ENCODE results near the gene TRAF2.
A peak's percentile ranks its signal among the peaks of the same experiment; 100 is the strongest.

TRAF2 gene

GRCh38 chr9:136946228-136947027 lies 60.1 kb downstream of the TRAF2 start:
- Mint-ChIP-seq H3K4me3 (no peak overlapping the region), H3K27ac (no peak overlapping the region), H3K4me1 (ENCODE audit: low read depth in 2 of 2) (peaks cover 14 to 18% of the 10 kb centered on the region in 2 donors), H3K9me3 (no peaks in the 10 kb centered on the region), H3K36me3 (ENCODE audit: insufficient read depth) (peaks cover 32% of the 10 kb centered on the region), H3K27me3 (no peaks in the 10 kb centered on the region)
- DNase-seq (no peak), ATAC-seq (replicated peaks) (no peak)

DNA sequence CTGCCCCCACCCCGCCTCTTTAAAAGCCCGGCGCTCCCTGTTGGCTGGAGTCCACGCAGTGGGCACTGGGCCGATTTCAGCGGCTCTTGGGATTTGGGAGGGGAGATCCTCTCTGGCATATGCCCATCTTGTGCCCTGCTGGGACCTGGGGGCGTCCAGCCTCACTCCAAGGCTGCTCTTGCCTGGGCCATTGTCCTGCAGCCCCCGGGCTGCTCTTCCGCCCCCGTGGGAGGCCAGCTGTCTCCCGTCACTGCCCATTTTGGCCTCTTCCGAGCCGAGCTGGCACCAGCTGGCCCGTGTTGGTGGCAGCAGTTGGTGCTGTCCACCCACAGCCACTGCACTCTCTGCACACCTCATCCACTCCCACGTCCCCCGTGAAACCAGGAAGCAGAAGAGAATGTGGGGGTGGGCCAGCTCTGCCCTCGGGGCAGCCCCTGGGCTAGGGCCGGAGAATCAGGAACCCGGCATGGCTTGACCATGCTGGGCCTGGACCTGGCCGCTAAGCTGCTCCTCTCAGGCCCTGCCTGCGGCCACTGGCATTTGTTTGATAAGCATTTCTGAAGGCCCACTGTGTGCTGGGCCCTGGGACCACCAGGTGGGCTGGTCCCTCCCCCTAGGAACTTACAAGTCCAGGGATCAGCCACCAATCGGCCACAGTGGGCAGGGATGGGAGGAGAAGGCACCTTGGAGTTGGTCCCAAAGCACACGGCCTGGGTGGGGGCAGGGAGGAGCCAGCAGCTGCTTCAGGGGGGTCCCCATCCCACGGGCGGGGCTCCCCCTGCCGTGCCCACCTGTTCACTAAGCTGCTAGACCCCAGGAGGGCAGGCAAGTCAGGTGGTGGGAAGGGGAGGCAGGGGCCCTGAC lies 60.9 kb downstream of the TRAF2 start:
- Mint-ChIP-seq H3K36me3 (ENCODE audit: insufficient read depth) (peaks cover 24% of the 10 kb centered on the region), H3K27me3 (no peaks in the 10 kb centered on the region), H3K4me1 (ENCODE audit: low read depth in 2 of 2) (peaks cover 13 to 18% of the 10 kb centered on the region in 2 donors), H3K4me3 (peak overlapping the region in 1 of 2 donors; percentile 85), H3K27ac (peak overlapping the region in 1 of 2 donors; percentile 65), H3K9me3 (no peaks in the 10 kb centered on the region)
- ATAC-seq (replicated peaks) (no peak), DNase-seq (no peak)

- Mint-ChIP-seq H3K27ac (peak overlapping the region; percentile 82), H3K9me3 (no peaks in the 10 kb centered on the region), H3K27me3 (no peaks in the 10 kb centered on the region), H3K4me1 (ENCODE audit: low read depth in 2 of 2) (peaks cover 13 to 18% of the 10 kb centered on the region in 2 donors), H3K4me3 (peak overlapping the region; percentile 83 to 85), H3K36me3 (ENCODE audit: insufficient read depth) (peaks cover 18% of the 10 kb centered on the region)
- ATAC-seq (replicated peaks) (no peak), DNase-seq (no peak)
These were observed 61.7 kb downstream of the TRAF2 start for GRCh38 chr9:136947955-136948510.

DNA sequence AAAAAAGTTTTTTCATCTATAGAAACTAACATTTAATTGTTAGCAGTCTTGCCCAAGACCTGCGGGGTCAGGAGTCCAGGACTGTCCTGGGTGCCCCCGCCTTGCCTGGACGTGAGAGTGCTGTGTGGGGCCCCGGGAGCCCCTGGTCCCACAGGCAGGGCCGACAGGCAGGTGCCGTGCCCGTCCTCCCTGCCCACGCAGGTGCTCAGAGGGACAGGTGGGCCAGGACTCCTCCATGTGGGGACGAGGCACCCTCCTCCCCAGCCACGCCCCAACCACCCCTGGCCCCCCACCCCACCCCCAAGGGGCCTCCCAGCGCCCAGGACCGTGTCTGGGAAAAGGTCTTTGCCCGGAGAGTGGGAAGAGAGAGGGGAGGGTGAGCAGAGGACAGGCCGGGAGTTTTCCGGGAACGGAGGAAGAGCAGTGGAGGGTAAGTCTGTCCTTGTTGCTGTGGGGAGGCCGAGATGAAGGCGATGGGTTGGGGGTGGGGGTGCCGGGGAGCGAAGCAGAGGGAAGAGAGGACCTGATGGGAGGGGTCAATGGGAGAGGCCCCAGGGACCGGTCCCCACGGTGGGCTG lies 63.0 kb downstream of the TRAF2 start:
- no peak for DNase-seq
- Mint-ChIP-seq H3K4me1 (ENCODE audit: low read depth in 2 of 2) (peaks cover 13 to 18% of the 10 kb centered on the region in 2 donors), H3K9me3 (no peaks in the 10 kb centered on the region), H3K27me3 (no peaks in the 10 kb centered on the region), H3K27ac (peak overlapping the region; percentile 82), H3K36me3 (ENCODE audit: insufficient read depth) (peaks cover 12% of the 10 kb centered on the region), H3K4me3 (peak overlapping the region; percentile 83 to 85)
- no peak for ATAC-seq (replicated peaks)

DNA sequence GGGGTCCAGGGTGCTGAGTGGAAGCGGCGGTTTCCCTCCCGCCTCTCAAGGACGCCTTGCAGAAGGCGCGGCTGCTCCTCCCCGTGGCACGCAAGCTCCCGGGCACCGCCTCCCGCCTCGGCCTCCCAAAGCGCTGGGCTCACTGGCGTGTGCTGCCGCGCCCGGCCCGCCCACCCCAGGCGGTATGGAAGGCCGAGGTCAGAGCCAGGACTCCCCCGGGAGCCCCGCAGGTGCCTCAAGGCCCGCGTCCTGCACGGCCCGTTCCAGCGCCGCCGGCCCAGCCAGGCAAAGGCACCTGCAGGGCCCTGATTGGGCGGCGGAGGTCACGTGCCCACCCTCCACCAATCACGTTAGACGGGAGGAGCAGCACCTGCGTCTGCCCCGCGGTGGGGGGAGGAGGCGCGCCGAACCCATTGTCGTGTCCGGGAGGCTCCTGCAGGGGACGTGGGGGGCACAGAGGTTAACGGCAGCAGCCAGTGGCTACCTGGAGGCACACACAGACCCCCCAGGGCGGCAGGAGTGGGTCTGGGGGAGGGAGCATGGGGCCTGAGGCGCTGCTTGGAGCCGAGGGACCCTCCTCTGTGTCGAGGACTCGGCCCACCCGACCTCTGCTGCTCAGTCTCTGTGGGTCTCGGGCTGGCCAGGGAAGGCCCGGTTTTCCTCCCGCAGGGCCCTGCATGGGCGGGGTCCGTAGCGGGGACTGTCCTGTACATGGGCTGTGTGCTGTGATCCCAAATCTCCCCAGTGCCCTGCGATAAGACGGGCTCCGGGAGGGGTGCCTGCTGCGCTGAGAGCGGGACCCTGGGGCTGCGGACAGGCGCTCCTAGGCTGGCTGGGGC lies 63.7 kb downstream of the TRAF2 start:
- Mint-ChIP-seq H3K4me1 (ENCODE audit: low read depth in 2 of 2) (peaks cover 14 to 19% of the 10 kb centered on the region in 2 donors), H3K27me3 (no peaks in the 10 kb centered on the region), H3K36me3 (ENCODE audit: insufficient read depth) (peaks cover 6% of the 10 kb centered on the region), H3K27ac (peak overlapping the region; percentile 82), H3K4me3 (peak overlapping the region; percentile 83 to 85), H3K9me3 (no peaks in the 10 kb centered on the region)
- peak; percentile 96 for ATAC-seq (replicated peaks)
- DNase-seq = peak; percentile 95 to 97 (median 96)

DNA sequence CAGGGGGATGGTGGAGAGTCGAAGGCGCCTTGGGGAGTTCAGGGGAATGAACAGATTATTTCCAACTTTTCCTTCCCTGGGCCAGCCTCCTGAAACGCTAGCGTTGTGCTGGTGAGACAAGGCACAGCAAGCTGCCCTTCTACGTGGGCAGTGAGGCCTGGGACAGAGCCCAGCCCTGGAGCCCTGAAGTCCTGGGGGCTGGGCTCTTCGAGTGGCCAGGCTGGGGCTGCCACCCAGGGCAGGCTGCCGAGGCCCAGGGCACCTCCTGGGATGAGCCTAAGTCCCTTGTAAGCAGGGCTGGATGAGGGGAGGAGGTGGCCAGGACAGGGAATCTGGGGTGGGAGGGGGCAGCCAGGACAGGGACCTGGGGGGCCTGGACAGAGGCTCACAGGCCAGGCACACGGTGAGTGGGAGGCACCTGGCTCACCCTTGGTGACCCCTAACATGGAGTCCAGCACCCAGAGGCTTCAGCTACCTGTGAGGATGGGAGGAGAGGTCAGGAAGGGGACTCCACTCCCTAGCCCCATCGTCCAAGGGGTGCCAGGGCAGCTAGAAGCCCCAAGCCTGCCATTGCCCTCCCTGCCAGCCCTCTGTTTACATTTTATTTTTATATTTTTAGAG lies 64.5 kb downstream of the TRAF2 start:
- peak overlapping the region; percentile 82 for H3K27ac Mint-ChIP-seq
- DNase-seq (no peak), ATAC-seq (replicated peaks) (no peak)
- H3K4me1 Mint-ChIP-seq (ENCODE audit: low read depth in 2 of 2) = peaks cover 17 to 19% of the 10 kb centered on the region in 2 donors
- peaks cover 5% of the 10 kb centered on the region for H3K36me3 Mint-ChIP-seq (ENCODE audit: insufficient read depth)
- H3K27me3 Mint-ChIP-seq = no peaks in the 10 kb centered on the region
- H3K4me3 Mint-ChIP-seq = peak overlapping the region; percentile 83 to 85
- no peaks in the 10 kb centered on the region for H3K9me3 Mint-ChIP-seq

- Mint-ChIP-seq H3K27ac (peak within 1 kb of the TSS in 1 of 2 donors; percentile 82), H3K27me3 (no peaks in the 10 kb centered on the region), H3K4me1 (ENCODE audit: low read depth in 2 of 2) (peaks cover 22 to 27% of the 10 kb centered on the region in 2 donors), H3K9me3 (peaks cover 3 to 5% of the 10 kb centered on the region in 2 donors), H3K4me3 (no peak within 1 kb of the TSS), H3K36me3 (ENCODE audit: insufficient read depth) (peaks cover 5% of the 10 kb centered on the region)
- no peak for ATAC-seq (replicated peaks)
- no peak for DNase-seq
These were observed 65.4 kb downstream of the TRAF2 start, which contains the start of gene LCN12 for GRCh38 chr9:136951541-136952320. Gene LCN12, plus strand, starts transcription at chr9:136952273. Its CDS starts 55 bp downstream, at chr9:136952328.

DNA sequence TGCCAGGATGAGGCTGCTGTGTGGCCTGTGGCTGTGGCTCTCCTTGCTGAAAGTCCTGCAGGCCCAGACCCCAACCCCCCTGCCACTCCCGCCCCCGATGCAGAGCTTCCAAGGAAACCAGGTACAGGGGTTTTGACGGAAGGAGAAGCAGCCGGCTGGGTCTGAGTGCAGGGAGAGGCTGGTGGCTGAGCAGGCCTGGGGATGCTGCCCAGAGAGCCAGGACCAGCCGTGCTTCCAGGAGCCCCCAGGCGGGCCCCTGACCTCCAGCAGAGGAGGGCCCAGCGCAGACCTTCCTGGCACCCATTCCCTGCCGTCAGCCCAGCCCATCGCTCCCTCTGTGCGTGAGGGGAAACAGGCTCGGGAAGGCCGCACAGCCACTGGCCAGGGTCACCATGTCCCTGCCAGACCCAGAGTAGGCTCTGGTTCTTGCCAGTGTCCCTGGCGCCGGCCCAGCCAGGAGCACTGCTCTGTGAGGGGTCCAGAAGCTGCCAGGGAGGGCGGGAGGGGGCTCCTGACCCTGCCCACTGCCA lies 66.1 kb downstream of the TRAF2 start:
- peaks cover 5% of the 10 kb centered on the region for H3K36me3 Mint-ChIP-seq (ENCODE audit: insufficient read depth)
- H3K4me3 Mint-ChIP-seq = no peak overlapping the region
- ATAC-seq (replicated peaks) = no peak
- DNase-seq = no peak
- peaks cover 4 to 8% of the 10 kb centered on the region in 2 donors for H3K9me3 Mint-ChIP-seq
- no peaks in the 10 kb centered on the region for H3K27me3 Mint-ChIP-seq
- peaks cover 20 to 24% of the 10 kb centered on the region in 2 donors for H3K4me1 Mint-ChIP-seq (ENCODE audit: low read depth in 2 of 2)
- no peak overlapping the region for H3K27ac Mint-ChIP-seq

DNA sequence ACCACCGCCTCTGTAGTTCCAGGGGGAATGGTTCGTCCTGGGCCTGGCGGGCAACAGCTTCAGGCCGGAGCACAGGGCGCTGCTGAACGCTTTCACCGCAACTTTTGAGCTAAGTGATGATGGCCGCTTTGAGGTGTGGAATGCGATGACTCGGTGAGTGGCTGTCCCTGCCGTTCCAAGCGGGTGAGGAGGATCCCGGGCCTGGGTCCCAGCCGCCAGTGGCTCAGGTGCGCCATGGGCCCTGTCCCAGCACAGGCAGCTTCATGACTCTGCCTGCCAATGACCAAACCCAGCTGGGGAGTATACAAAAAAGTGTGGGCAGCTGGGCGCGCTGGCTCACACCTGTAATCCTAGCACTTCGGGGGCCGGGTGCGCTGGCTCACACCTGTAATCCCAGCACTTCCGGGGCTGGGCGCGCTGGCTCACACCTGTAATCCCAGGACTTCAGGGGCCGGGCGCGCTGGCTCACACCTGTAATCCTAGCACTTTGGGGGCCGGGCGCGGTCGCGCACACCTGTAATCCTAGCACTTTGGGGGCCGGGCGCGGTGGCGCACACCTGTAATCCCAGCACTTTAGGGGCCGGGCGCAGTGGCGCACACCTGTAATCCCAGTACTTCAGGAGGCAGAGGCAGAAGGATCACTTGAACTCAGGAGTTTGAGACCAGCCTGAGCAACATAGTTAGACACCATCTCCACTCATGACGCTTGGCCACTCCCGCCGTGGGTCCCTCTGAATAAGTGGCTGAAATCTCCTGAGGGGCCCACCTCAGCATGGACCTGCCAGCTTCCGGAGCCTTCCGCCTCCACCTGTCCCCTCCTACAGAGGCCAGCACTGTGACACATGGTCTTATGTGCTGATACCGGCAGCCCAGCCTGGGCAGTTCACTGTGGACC lies 66.8 kb downstream of the TRAF2 start:
- Mint-ChIP-seq H3K9me3 (peaks cover 4 to 8% of the 10 kb centered on the region in 2 donors), H3K27ac (no peak overlapping the region), H3K27me3 (no peaks in the 10 kb centered on the region), H3K4me3 (no peak overlapping the region), H3K4me1 (ENCODE audit: low read depth in 2 of 2) (peaks cover 26% of the 10 kb centered on the region in 2 donors), H3K36me3 (ENCODE audit: insufficient read depth) (peaks cover 5% of the 10 kb centered on the region)
- DNase-seq (no peak), ATAC-seq (replicated peaks) (no peak)

DNA sequence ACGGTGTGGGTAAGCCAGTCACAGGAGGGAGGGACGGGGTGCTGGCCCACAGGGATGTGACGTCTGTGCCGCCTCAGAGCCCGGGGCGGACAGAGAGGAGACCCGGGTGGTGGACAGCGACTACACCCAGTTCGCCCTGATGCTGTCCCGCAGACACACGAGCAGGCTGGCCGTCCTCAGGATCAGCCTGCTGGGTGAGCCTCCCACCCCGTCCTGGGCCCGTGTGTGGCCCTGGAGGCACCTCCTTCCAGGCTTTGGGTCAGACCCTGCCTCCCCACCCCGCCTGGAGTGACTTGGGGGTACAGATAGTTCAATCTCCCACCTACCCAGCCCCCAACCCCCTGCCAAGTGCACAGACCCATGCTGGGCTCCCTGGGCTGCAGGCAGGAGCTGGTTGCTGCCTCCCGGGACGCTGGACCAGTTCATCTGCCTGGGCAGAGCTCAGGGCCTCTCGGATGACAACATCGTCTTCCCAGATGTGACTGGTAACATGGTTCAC lies 67.5 kb downstream of the TRAF2 start:
- no peaks in the 10 kb centered on the region for H3K27me3 Mint-ChIP-seq
- H3K27ac Mint-ChIP-seq = no peak overlapping the region
- peaks cover 23 to 30% of the 10 kb centered on the region in 2 donors for H3K4me1 Mint-ChIP-seq (ENCODE audit: low read depth in 2 of 2)
- H3K4me3 Mint-ChIP-seq = no peak overlapping the region
- no peaks in the 10 kb centered on the region for H3K36me3 Mint-ChIP-seq (ENCODE audit: insufficient read depth)
- no peak for DNase-seq
- peaks cover 4 to 8% of the 10 kb centered on the region in 2 donors for H3K9me3 Mint-ChIP-seq
- ATAC-seq (replicated peaks) = no peak
